H54 (cell line): ENCODE measurements around the gene WDR82.

Source experiments
- DNase-seq: peaks from one replicate; pipeline ENCODE4 v3.0.0; 2011; ENCODE audit warnings: low spot score, mixed read lengths; ENCODE audit not compliant: insufficient read length
- FAIRE-seq: peaks from 3 replicates; lab custom pipeline; 2011; peaks lifted over from hg19 to GRCh38; lab: Jason Lieb, UNC
- POLR2A ChIP-seq: IDR thresholded peaks from 2 replicates; pipeline ENCODE4 v1.6.1; 2011; ENCODE audit warnings: low read depth, mild to moderate bottlenecking, low read length

WDR82 gene

GRCh38 chr3:52315977-52316764 is 37.7 kb upstream of the WDR82 start, which contains the start of gene DNAH1:
TSS of gene DNAH1 (plus strand) at chr3:52316319. CDS start at chr3:52322443, 6,124 bp downstream.
- TF ChIP-seq POLR2A, result no peak
- DNase-seq (no peak), FAIRE-seq (no peak)

GRCh38 chr3:52315006-52315405 is 36.6 kb upstream of the WDR82 start:
- FAIRE-seq, result no peak
- TF ChIP-seq POLR2A, result no peak
- DNase-seq, result no peak

GRCh38 chr3:52314489-52314888 is 36.0 kb upstream of the WDR82 start:
- FAIRE-seq (no peak), DNase-seq (no peak)
- TF ChIP-seq POLR2A, result no peak

GRCh38 chr3:52313774-52314188 is 35.3 kb upstream of the WDR82 start:
- peak; percentile 70 for DNase-seq
- no peak for TF ChIP-seq POLR2A
- no peak for FAIRE-seq

- TF ChIP-seq POLR2A, result no peak
- DNase-seq (no peak), FAIRE-seq (no peak)
Measured at GRCh38 chr3:52313188-52313773, 34.8 kb upstream of the WDR82 start.

GRCh38 chr3:52311576-52312119 is 33.2 kb upstream of the WDR82 start:
- no peak for FAIRE-seq
- DNase-seq, result no peak
- no peak for TF ChIP-seq POLR2A

GRCh38 chr3:52310861-52311575 is 32.6 kb upstream of the WDR82 start:
- DNase-seq, result no peak
- no peak for FAIRE-seq
- TF ChIP-seq POLR2A, result no peak

- no peak for DNase-seq
- FAIRE-seq, result no peak
- no peak for TF ChIP-seq POLR2A
Measured at GRCh38 chr3:52308308-52308707, 29.9 kb upstream of the WDR82 start.

GRCh38 chr3:52306978-52307377 is 28.5 kb upstream of the WDR82 start:
- DNase-seq (no peak), FAIRE-seq (no peak)
- no peak for TF ChIP-seq POLR2A

- TF ChIP-seq POLR2A, result no peak
- DNase-seq (no peak), FAIRE-seq (no peak)
Measured at GRCh38 chr3:52305926-52306325, 27.5 kb upstream of the WDR82 start.

- FAIRE-seq, result no peak
Measured at GRCh38 chr3:52303811-52304210, 25.4 kb upstream of the WDR82 start.

GRCh38 chr3:52302426-52303145 is 24.1 kb upstream of the WDR82 start:
- DNase-seq (no peak), FAIRE-seq (no peak)
- TF ChIP-seq POLR2A, result no peak

More at GRCh38 chr3:52303811-52304210, 25.4 kb upstream of the WDR82 start:
- no peak for DNase-seq
- TF ChIP-seq POLR2A, result no peak

GRCh38 chr3:52299879-52300611 is 21.6 kb upstream of the WDR82 start:
- TF ChIP-seq POLR2A, result no peak
- peak; percentile 69 for FAIRE-seq
- DNase-seq, result peak; percentile 69
